Measurements from ENCODE around the gene GASK1A. TPM values are rescaled to one million over a fixed set of nuclear protein-coding genes. Genes with fewer than 3 reads are reported as not detected.

Gene GASK1A
- total RNA-seq, 1 donor from 2014 or later, result not detected

GRCh38 chr3:43023066-43023465, 44.0 kb downstream of the GASK1A start:
- intact Hi-C loops (cut with micrococcal nuclease), result no loop called here
- Mint-ChIP-seq H3K27ac (no peak overlapping the region), H3K4me1 (peaks cover 26% of the 10 kb centered on the region), H3K36me3 (ENCODE audit: low read depth) (no peaks in the 10 kb centered on the region), H3K9me3 (no peaks in the 10 kb centered on the region), H3K4me3 (no peak overlapping the region), H3K27me3 (peaks cover 9% of the 10 kb centered on the region)
- no peak for DNase-seq

GRCh38 chr3:43023746-43024145, 44.6 kb downstream of the GASK1A start:
- Mint-ChIP-seq H3K27ac (peak overlapping the region; percentile 14), H3K4me3 (peak overlapping the region; percentile 57), H3K27me3 (peaks cover 9% of the 10 kb centered on the region)

GRCh38 chr3:43024181-43024885, 45.2 kb downstream of the GASK1A start:
- Mint-ChIP-seq H3K27ac (peak overlapping the region; percentile 14), H3K36me3 (ENCODE audit: low read depth) (no peaks in the 10 kb centered on the region), H3K4me1 (peaks cover 26% of the 10 kb centered on the region), H3K27me3 (peaks cover 9% of the 10 kb centered on the region), H3K4me3 (peak overlapping the region; percentile 57), H3K9me3 (no peaks in the 10 kb centered on the region)
- DNase-seq, result peak; percentile 79
- intact Hi-C loops (cut with micrococcal nuclease), result no loop called here

More at GRCh38 chr3:43023746-43024145, 44.6 kb downstream of the GASK1A start:
- Mint-ChIP-seq H3K9me3 (no peaks in the 10 kb centered on the region), H3K36me3 (ENCODE audit: low read depth) (no peaks in the 10 kb centered on the region), H3K4me1 (peaks cover 26% of the 10 kb centered on the region)
- intact Hi-C loops (cut with micrococcal nuclease), result no loop called here
- DNase-seq, result no peak

GRCh38 chr3:43025423-43025822, 46.3 kb downstream of the GASK1A start:
- intact Hi-C loops (cut with micrococcal nuclease), result no loop called here
- no peaks in the 10 kb centered on the region for H3K9me3 Mint-ChIP-seq
- no peaks in the 10 kb centered on the region for H3K36me3 Mint-ChIP-seq (ENCODE audit: low read depth)
- H3K4me1 Mint-ChIP-seq, result peaks cover 26% of the 10 kb centered on the region
- no peak for DNase-seq
- no peak overlapping the region for H3K4me3 Mint-ChIP-seq
- peaks cover 9% of the 10 kb centered on the region for H3K27me3 Mint-ChIP-seq
- no peak overlapping the region for H3K27ac Mint-ChIP-seq

GRCh38 chr3:43028001-43028400, 48.9 kb downstream of the GASK1A start:
- Mint-ChIP-seq H3K4me1 (peaks cover 18% of the 10 kb centered on the region), H3K36me3 (ENCODE audit: low read depth) (no peaks in the 10 kb centered on the region), H3K27me3 (peaks cover 9% of the 10 kb centered on the region), H3K27ac (no peak overlapping the region), H3K4me3 (no peak overlapping the region), H3K9me3 (no peaks in the 10 kb centered on the region)
- no peak for DNase-seq
- intact Hi-C loops (cut with micrococcal nuclease), result no loop called here

- no peak for DNase-seq
- no peaks in the 10 kb centered on the region for H3K36me3 Mint-ChIP-seq (ENCODE audit: low read depth)
- intact Hi-C loops (cut with micrococcal nuclease), result no loop called here
Observed at GRCh38 chr3:43028678-43029490, 49.8 kb downstream of the GASK1A start.

GRCh38 chr3:43030162-43030935, 51.2 kb downstream of the GASK1A start:
- H3K27me3 Mint-ChIP-seq, result peaks cover 6% of the 10 kb centered on the region
- intact Hi-C loops (cut with micrococcal nuclease), result no loop called here
- H3K36me3 Mint-ChIP-seq (ENCODE audit: low read depth), result no peaks in the 10 kb centered on the region
- no peaks in the 10 kb centered on the region for H3K9me3 Mint-ChIP-seq
- no peaks in the 10 kb centered on the region for H3K4me1 Mint-ChIP-seq
- H3K4me3 Mint-ChIP-seq, result no peak overlapping the region
- no peak for DNase-seq
- no peak overlapping the region for H3K27ac Mint-ChIP-seq

More at GRCh38 chr3:43028678-43029490, 49.8 kb downstream of the GASK1A start:
- peaks cover 9% of the 10 kb centered on the region for H3K4me1 Mint-ChIP-seq
- H3K4me3 Mint-ChIP-seq, result no peak overlapping the region
- H3K27ac Mint-ChIP-seq, result no peak overlapping the region
- H3K27me3 Mint-ChIP-seq, result peaks cover 9% of the 10 kb centered on the region
- no peaks in the 10 kb centered on the region for H3K9me3 Mint-ChIP-seq

GRCh38 chr3:43031485-43031884, 52.4 kb downstream of the GASK1A start:
- Mint-ChIP-seq H3K27ac (no peak overlapping the region), H3K4me3 (no peak overlapping the region), H3K36me3 (ENCODE audit: low read depth) (no peaks in the 10 kb centered on the region), H3K4me1 (no peaks in the 10 kb centered on the region), H3K9me3 (no peaks in the 10 kb centered on the region), H3K27me3 (peaks cover under 1% of the 10 kb centered on the region)
- no peak for DNase-seq
- intact Hi-C loops (cut with micrococcal nuclease), result no loop called here

GRCh38 chr3:43031889-43032545, 52.9 kb downstream of the GASK1A start:
- no peaks in the 10 kb centered on the region for H3K4me1 Mint-ChIP-seq
- no peak overlapping the region for H3K27ac Mint-ChIP-seq
- no peak for DNase-seq
- no peaks in the 10 kb centered on the region for H3K36me3 Mint-ChIP-seq (ENCODE audit: low read depth)
- no peaks in the 10 kb centered on the region for H3K9me3 Mint-ChIP-seq
- intact Hi-C loops (cut with micrococcal nuclease), result no loop called here
- H3K4me3 Mint-ChIP-seq, result no peak overlapping the region
- no peaks in the 10 kb centered on the region for H3K27me3 Mint-ChIP-seq

GRCh38 chr3:43032646-43033628, 53.8 kb downstream of the GASK1A start:
- H3K4me1 Mint-ChIP-seq, result no peaks in the 10 kb centered on the region
- intact Hi-C loops (cut with micrococcal nuclease), result no loop called here
- H3K4me3 Mint-ChIP-seq, result no peak overlapping the region
- H3K27ac Mint-ChIP-seq, result no peak overlapping the region
- H3K9me3 Mint-ChIP-seq, result no peaks in the 10 kb centered on the region
- DNase-seq, result no peak
- H3K36me3 Mint-ChIP-seq (ENCODE audit: low read depth), result no peaks in the 10 kb centered on the region
- no peaks in the 10 kb centered on the region for H3K27me3 Mint-ChIP-seq

GRCh38 chr3:43034200-43034599, 55.1 kb downstream of the GASK1A start:
- no peak for DNase-seq
- Mint-ChIP-seq H3K27ac (no peak overlapping the region), H3K4me1 (no peaks in the 10 kb centered on the region), H3K4me3 (no peak overlapping the region), H3K27me3 (no peaks in the 10 kb centered on the region), H3K9me3 (no peaks in the 10 kb centered on the region), H3K36me3 (ENCODE audit: low read depth) (no peaks in the 10 kb centered on the region)
- intact Hi-C loops (cut with micrococcal nuclease), result no loop called here

GRCh38 chr3:43034911-43035310, 55.8 kb downstream of the GASK1A start:
- Mint-ChIP-seq H3K4me1 (no peaks in the 10 kb centered on the region), H3K27ac (no peak overlapping the region), H3K27me3 (no peaks in the 10 kb centered on the region), H3K4me3 (no peak overlapping the region), H3K9me3 (no peaks in the 10 kb centered on the region), H3K36me3 (ENCODE audit: low read depth) (no peaks in the 10 kb centered on the region)
- intact Hi-C loops (cut with micrococcal nuclease), result no loop called here
- no peak for DNase-seq

Measured in activated CD4-positive, alpha-beta T cell treated with anti-CD3 and anti-CD28 coated beads, Interleukin-2, amount 10 ng/mL, durations not matched to agents 24 days and 14 days (primary cell).